Lung microvascular endothelial cell (primary cell): Measurements from ENCODE around the gene TRIM56. TPM values are rescaled to one million over a fixed set of nuclear protein-coding genes. Genes with fewer than 3 reads are reported as not detected.
"Not testable (repeated sequence)": the region's sequence is repeated elsewhere in the genome, so short reads cannot be mapped to it uniquely, and the experiment has no call there.

Source experiments
- DNase-seq, 2 donors: peaks; one replicate each; pipeline versions ENCODE4 v3.0.0 to v3.0.0-alpha.2; 2010; ENCODE audit warnings: low read depth in 2 of 2
- total RNA-seq: library from RNA; depleted of rRNA; stranded (reverse); fragments of >200 nt; gene quantifications from 2 replicates; pipeline ENCODE4 v1.2.1, GENCODE V29; 2014

TRIM56 gene
- total RNA-seq, 1 donor from 2014 or later = 18.3 TPM

- DNase-seq = not testable (repeated sequence)
These were observed 27.9 kb downstream of the TRIM56 start for GRCh38 chr7:101113140-101113539.

- no peak for DNase-seq
These were observed 28.6 kb downstream of the TRIM56 start for GRCh38 chr7:101113836-101114235.

- peak in 1 of 2 donors; percentile 54 for DNase-seq
These were observed 29.2 kb downstream of the TRIM56 start for GRCh38 chr7:101114492-101114891.

GRCh38 chr7:101115215-101115614, 29.9 kb downstream of the TRIM56 start:
- DNase-seq = no peak

GRCh38 chr7:101116898-101117297, 31.6 kb downstream of the TRIM56 start:
- DNase-seq = no peak

GRCh38 chr7:101118856-101119255, 33.6 kb downstream of the TRIM56 start:
- DNase-seq = no peak

- peak in 1 of 2 donors; percentile 47 for DNase-seq
These were observed 34.6 kb downstream of the TRIM56 start for GRCh38 chr7:101119876-101120275.

GRCh38 chr7:101120315-101120714, 35.0 kb downstream of the TRIM56 start:
- no peak for DNase-seq

- not testable (repeated sequence) for DNase-seq
These were observed 36.3 kb downstream of the TRIM56 start for GRCh38 chr7:101121631-101121990.

- DNase-seq = peak; percentile 85 to 98
These were observed 37.0 kb downstream of the TRIM56 start for GRCh38 chr7:101121991-101122932.

GRCh38 chr7:101122933-101123702, 37.8 kb downstream of the TRIM56 start:
- no peak for DNase-seq

- no peak for DNase-seq
These were observed 38.4 kb downstream of the TRIM56 start for GRCh38 chr7:101123703-101124068.

GRCh38 chr7:101124376-101125056, 39.2 kb downstream of the TRIM56 start:
- peak; percentile 86 to 95 for DNase-seq

- DNase-seq = peak in 1 of 2 donors; percentile 94
These were observed 40.8 kb downstream of the TRIM56 start for GRCh38 chr7:101125989-101126650.

- peak; percentile 99 to 100 for DNase-seq
These were observed 41.6 kb downstream of the TRIM56 start, which contains the start of gene SERPINE1 for GRCh38 chr7:101126651-101127459. Gene SERPINE1, plus strand, starts transcription at chr7:101127104. Its CDS starts 1,290 bp downstream, at chr7:101128394.

GRCh38 chr7:101127460-101128039, 42.3 kb downstream of the TRIM56 start:
- no peak for DNase-seq

GRCh38 chr7:101128040-101128834, 43.0 kb downstream of the TRIM56 start:
- DNase-seq = peak in 1 of 2 donors; percentile 51

- no peak for DNase-seq
These were observed 44.4 kb downstream of the TRIM56 start for GRCh38 chr7:101129603-101130117.
